PC-9 (cell line): ENCODE results near the gene KCNH2.

Source experiments
- CTCF ChIP-seq: fragments of 200-600 bp; sonication (generic); conservative IDR thresholded peaks from 2 replicates; pipeline ENCODE4 v1.6.1; 2017; ENCODE audit warnings: mixed run types, antibody characterized with exemption, mild to moderate bottlenecking, moderate library complexity
- EZH2 ChIP-seq: fragments of 200-600 bp; sonication (generic); IDR thresholded peaks from 2 replicates; pipeline ENCODE4 v1.8.0; 2017; ENCODE audit warnings: antibody characterized with exemption, low read depth

- TF ChIP-seq CTCF (no peak), EZH2 (no peak)
These were observed 567 bp downstream of the KCNH2 start for GRCh38 chr7:150977382-150978125.
